Measurements from ENCODE around the gene C14orf39. TPM values are rescaled to one million over a fixed set of nuclear protein-coding genes. Genes with fewer than 3 reads are reported as not detected.
A peak's percentile ranks its signal among the peaks of the same experiment; 100 is the strongest.
"Not testable (repeated sequence)": the region's sequence is repeated elsewhere in the genome, so short reads cannot be mapped to it uniquely, and the experiment has no call there.

The C14orf39 gene
- total RNA-seq, 2 donors from 2014 or later = not detected

GRCh38 chr14:60480248-60480647 lies 5.6 kb downstream of the C14orf39 start:
- not testable (repeated sequence) for H3K36me3 Mint-ChIP-seq (ENCODE audit: insufficient read depth in 2 of 2); H3K4me3 Mint-ChIP-seq; H3K4me1 Mint-ChIP-seq (ENCODE audit: low read depth); DNase-seq; H3K9me3 Mint-ChIP-seq; H3K27ac Mint-ChIP-seq; H3K27me3 Mint-ChIP-seq (ENCODE audit: low read depth); ATAC-seq (replicated peaks in 1 of 2)

- DNase-seq (no peak), ATAC-seq (replicated peaks in 1 of 2) (no peak)
- Mint-ChIP-seq H3K36me3 (ENCODE audit: insufficient read depth in 2 of 2) (no peaks in the 10 kb centered on the region), H3K4me1 (ENCODE audit: low read depth) (no peaks in the 10 kb centered on the region), H3K9me3 (no peaks in the 10 kb centered on the region), H3K4me3 (no peak overlapping the region), H3K27ac (no peak overlapping the region), H3K27me3 (ENCODE audit: low read depth) (peaks cover 5% of the 10 kb centered on the region)
These were observed 30.0 kb downstream of the C14orf39 start for GRCh38 chr14:60455875-60456274.

- H3K36me3 Mint-ChIP-seq (ENCODE audit: insufficient read depth in 2 of 2) = no peaks in the 10 kb centered on the region
- no peaks in the 10 kb centered on the region for H3K9me3 Mint-ChIP-seq
- DNase-seq (no peak), ATAC-seq (replicated peaks in 1 of 2) (no peak)
- H3K4me1 Mint-ChIP-seq (ENCODE audit: low read depth) = no peaks in the 10 kb centered on the region
- no peaks in the 10 kb centered on the region for H3K27me3 Mint-ChIP-seq (ENCODE audit: low read depth)
- H3K4me3 Mint-ChIP-seq = no peak overlapping the region
- no peak overlapping the region for H3K27ac Mint-ChIP-seq
These were observed 55.6 kb downstream of the C14orf39 start for GRCh38 chr14:60430276-60430675.

- DNase-seq = no peak
- Mint-ChIP-seq H3K9me3 (peaks cover 0 to 7% of the 10 kb centered on the region in 2 donors), H3K27me3 (ENCODE audit: low read depth) (no peaks in the 10 kb centered on the region), H3K4me3 (no peak overlapping the region), H3K36me3 (ENCODE audit: insufficient read depth in 2 of 2) (no peaks in the 10 kb centered on the region), H3K4me1 (ENCODE audit: low read depth) (no peaks in the 10 kb centered on the region), H3K27ac (no peak overlapping the region)
- no peak for ATAC-seq (replicated peaks in 1 of 2)
These were observed 65.8 kb downstream of the C14orf39 start for GRCh38 chr14:60420050-60420449.

- peaks cover 12% of the 10 kb centered on the region for H3K27me3 Mint-ChIP-seq (ENCODE audit: low read depth)
- H3K9me3 Mint-ChIP-seq; H3K4me3 Mint-ChIP-seq; H3K27ac Mint-ChIP-seq; H3K36me3 Mint-ChIP-seq (ENCODE audit: insufficient read depth in 2 of 2); DNase-seq; H3K4me1 Mint-ChIP-seq (ENCODE audit: low read depth): not testable (repeated sequence)
- ATAC-seq (replicated peaks in 1 of 2) = peak; percentile 61 to 72
These were observed 88.3 kb downstream of the C14orf39 start for GRCh38 chr14:60397550-60397949.

- Mint-ChIP-seq H3K27me3 (ENCODE audit: low read depth) (peaks cover 12% of the 10 kb centered on the region), H3K4me3 (no peak overlapping the region), H3K4me1 (ENCODE audit: low read depth) (no peaks in the 10 kb centered on the region), H3K9me3 (peaks cover 2 to 4% of the 10 kb centered on the region in 2 donors), H3K36me3 (ENCODE audit: insufficient read depth in 2 of 2) (no peaks in the 10 kb centered on the region), H3K27ac (no peak overlapping the region)
- ATAC-seq (replicated peaks in 1 of 2) (no peak), DNase-seq (no peak)
These were observed 89.0 kb downstream of the C14orf39 start for GRCh38 chr14:60396718-60397343.

Other genes with a start within 250 kb of the C14orf39 start
- gene PPM1A, start 236.8 kb downstream of the C14orf39 start, total RNA-seq = 10 to 100 TPM; 57.3 to 62.9 TPM
- not detected for gene SIX6, start 23.1 kb upstream of the C14orf39 start, total RNA-seq
- gene SIX1, start 163.4 kb upstream of the C14orf39 start, total RNA-seq = not detected
- gene SIX4, start 238.3 kb upstream of the C14orf39 start, total RNA-seq = under 1 TPM; 0.17 to 0.19 TPM
- 10 to 100 TPM; 45.4 to 51.3 TPM for gene MNAT1, start 248.7 kb upstream of the C14orf39 start, total RNA-seq

All from activated T-cell treated with anti-CD3 and anti-CD28 coated beads, Interleukin-2, amount 50 U/mL, for 72 hours (primary cell).